ENCODE measurements around the gene MTHFD2.

Gene MTHFD2

DNA sequence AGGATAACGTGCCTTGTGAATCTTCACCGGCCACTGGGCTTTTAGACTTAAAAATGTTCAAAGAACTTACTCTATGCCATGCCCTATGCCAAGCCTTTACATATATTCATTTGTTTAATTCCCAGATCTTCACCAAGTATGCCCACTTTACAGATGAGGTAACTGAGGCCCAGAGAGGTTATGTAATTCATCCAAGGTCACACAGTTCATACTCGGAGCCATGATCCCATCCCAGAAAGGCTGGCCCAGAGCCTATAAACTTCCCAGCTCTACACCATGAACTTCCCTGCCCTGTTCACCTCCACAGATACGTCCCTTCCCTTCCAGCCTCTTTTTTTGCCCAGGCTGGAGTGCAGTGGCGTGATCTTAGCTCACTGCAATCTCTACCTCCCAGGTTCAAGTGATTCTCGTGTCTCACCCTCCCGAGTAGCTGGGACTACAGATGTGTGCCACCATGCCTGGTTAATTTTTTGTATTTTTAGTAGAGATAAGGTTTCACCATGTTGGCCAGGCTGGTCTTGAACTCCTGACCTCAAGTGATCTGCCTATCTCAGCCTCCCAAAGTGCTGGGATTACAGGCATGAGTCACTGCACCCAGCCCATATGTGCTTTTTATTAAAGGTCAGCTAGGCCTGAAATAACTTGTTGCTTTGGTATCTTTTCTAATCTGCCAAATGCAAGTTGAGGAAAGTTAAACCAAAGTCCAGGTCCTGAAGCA lies 44.1 kb downstream of the MTHFD2 start:
- H3K4ac ChIP-seq (ENCODE audit: low read length) = no peak overlapping the region
- no peak overlapping the region for H3K14ac ChIP-seq (ENCODE audit: low read length)
- H3K23ac ChIP-seq (ENCODE audit: low read depth, low read length, poor library complexity) = no peak overlapping the region
- H3K27me3 ChIP-seq (ENCODE audit: control insufficient read depth in 3 of 3, insufficient read depth in 3 of 3, low read depth in 1 of 3, low read length in 3 of 3) = peaks cover 0 to 5% (median 0%) of the 10 kb centered on the region in 3 experiments
- H3K36me3 ChIP-seq (replicated peaks in 1 of 2; ENCODE audit: control insufficient read depth in 2 of 2, insufficient read depth in 2 of 2, low read length in 2 of 2) = no peaks in the 10 kb centered on the region
- no peak overlapping the region for H4K8ac ChIP-seq (ENCODE audit: low read depth, low read length)
- H2AK5ac ChIP-seq (ENCODE audit: low read depth, low read length) = no peak overlapping the region
- no peak overlapping the region for H3K18ac ChIP-seq (ENCODE audit: low read length)
- no peak overlapping the region for H3K4me3 ChIP-seq (ENCODE audit: low read length in 2 of 2)
- H3K9me3 ChIP-seq (replicated peaks in 1 of 2; ENCODE audit: control insufficient read depth in 2 of 2, insufficient read depth in 1 of 2, low read depth in 1 of 2, low read length in 2 of 2) = peaks cover 0 to 1% of the 10 kb centered on the region in 2 donors
- H2BK12ac ChIP-seq (ENCODE audit: low read length) = no peak overlapping the region
- no peak overlapping the region for H3K9ac ChIP-seq (ENCODE audit: low read depth, low read length, poor library complexity)
- H3K4me1 ChIP-seq (ENCODE audit: control insufficient read depth in 2 of 2, insufficient read depth in 1 of 2, low read depth in 1 of 2, low read length in 2 of 2) = peaks cover 0 to 1% of the 10 kb centered on the region in 2 donors
- no peak overlapping the region for H2BK5ac ChIP-seq (ENCODE audit: low read length)
- DNase-seq (ENCODE audit: low spot score) = no peak
- WGBS, 2 donors (ENCODE audit: extremely low coverage in 2 of 2, insufficient read length in 2 of 2, insufficient replicate concordance in 1 of 2) = no CpG with 5 or more reads among the region's 7 CpGs
- H3K27ac ChIP-seq (replicated peaks; ENCODE audit: low read length) = no peak overlapping the region
- no peak overlapping the region for H2BK15ac ChIP-seq (ENCODE audit: low read length)
- H3K79me1 ChIP-seq (ENCODE audit: low read depth, low read length) = no peaks in the 10 kb centered on the region
- H2BK120ac ChIP-seq (ENCODE audit: low read depth, low read length) = no peak overlapping the region
- H4K91ac ChIP-seq (ENCODE audit: low read depth, low read length, poor library complexity) = no peak overlapping the region
- H2AFZ ChIP-seq (ENCODE audit: low read length) = no peak overlapping the region
- H3K4me2 ChIP-seq (ENCODE audit: insufficient read depth, low read length, poor library complexity, severe bottlenecking) = no peak overlapping the region

DNA sequence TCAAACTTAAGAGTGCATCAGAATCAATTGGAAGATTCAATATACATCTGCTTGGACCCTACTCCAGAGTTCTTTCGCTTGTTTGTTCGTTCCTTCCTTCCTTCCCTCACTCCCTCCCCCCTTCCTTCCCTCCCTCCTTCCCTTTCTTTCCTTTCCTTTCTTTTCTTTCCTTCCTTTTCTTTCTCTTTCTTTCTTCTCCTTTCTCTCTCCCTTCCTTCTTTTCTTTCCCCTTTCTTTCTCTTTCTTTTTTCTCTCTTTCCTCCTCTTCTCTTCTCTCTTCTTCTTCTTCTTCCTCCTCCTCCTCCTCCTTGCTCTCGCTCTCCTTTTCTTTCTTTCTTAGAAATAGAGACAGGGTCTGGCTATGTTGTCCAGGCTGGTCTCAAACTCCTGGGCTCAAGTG lies 45.9 kb downstream of the MTHFD2 start:
- Histone ChIP-seq H3K23ac (ENCODE audit: low read depth, low read length, poor library complexity) (no peak overlapping the region), H2BK15ac (ENCODE audit: low read length) (no peak overlapping the region), H2BK5ac (ENCODE audit: low read length) (no peak overlapping the region), H3K27me3 (ENCODE audit: control insufficient read depth in 3 of 3, insufficient read depth in 3 of 3, low read depth in 1 of 3, low read length in 3 of 3) (peaks cover 0 to 5% (median 2%) of the 10 kb centered on the region in 3 experiments), H3K36me3 (replicated peaks in 1 of 2; ENCODE audit: control insufficient read depth in 2 of 2, insufficient read depth in 2 of 2, low read length in 2 of 2) (no peaks in the 10 kb centered on the region), H3K18ac (ENCODE audit: low read length) (no peak overlapping the region), H3K79me1 (ENCODE audit: low read depth, low read length) (no peaks in the 10 kb centered on the region), H3K9ac (ENCODE audit: low read depth, low read length, poor library complexity) (no peak overlapping the region), H2AK5ac (ENCODE audit: low read depth, low read length) (no peak overlapping the region), H4K8ac (ENCODE audit: low read depth, low read length) (no peak overlapping the region), H2AFZ (ENCODE audit: low read length) (no peak overlapping the region), H4K91ac (ENCODE audit: low read depth, low read length, poor library complexity) (no peak overlapping the region), H3K14ac (ENCODE audit: low read length) (no peak overlapping the region), H3K4me3 (ENCODE audit: low read length in 2 of 2) (no peak overlapping the region), H3K4ac (ENCODE audit: low read length) (no peak overlapping the region), H2BK120ac (ENCODE audit: low read depth, low read length) (no peak overlapping the region), H2BK12ac (ENCODE audit: low read length) (no peak overlapping the region), H3K4me1 (ENCODE audit: control insufficient read depth in 2 of 2, insufficient read depth in 1 of 2, low read depth in 1 of 2, low read length in 2 of 2) (peaks cover 0 to 1% of the 10 kb centered on the region in 2 donors), H3K9me3 (replicated peaks in 1 of 2; ENCODE audit: control insufficient read depth in 2 of 2, insufficient read depth in 1 of 2, low read depth in 1 of 2, low read length in 2 of 2) (peaks cover 0 to 1% of the 10 kb centered on the region in 2 donors), H3K27ac (replicated peaks; ENCODE audit: low read length) (no peak overlapping the region), H3K4me2 (ENCODE audit: insufficient read depth, low read length, poor library complexity, severe bottlenecking) (no peak overlapping the region)
- no CpG with 5 or more reads among the region's 3 CpGs for WGBS, 2 donors (ENCODE audit: extremely low coverage in 2 of 2, insufficient read length in 2 of 2, insufficient replicate concordance in 1 of 2)
- no peak for DNase-seq (ENCODE audit: low spot score)

DNA sequence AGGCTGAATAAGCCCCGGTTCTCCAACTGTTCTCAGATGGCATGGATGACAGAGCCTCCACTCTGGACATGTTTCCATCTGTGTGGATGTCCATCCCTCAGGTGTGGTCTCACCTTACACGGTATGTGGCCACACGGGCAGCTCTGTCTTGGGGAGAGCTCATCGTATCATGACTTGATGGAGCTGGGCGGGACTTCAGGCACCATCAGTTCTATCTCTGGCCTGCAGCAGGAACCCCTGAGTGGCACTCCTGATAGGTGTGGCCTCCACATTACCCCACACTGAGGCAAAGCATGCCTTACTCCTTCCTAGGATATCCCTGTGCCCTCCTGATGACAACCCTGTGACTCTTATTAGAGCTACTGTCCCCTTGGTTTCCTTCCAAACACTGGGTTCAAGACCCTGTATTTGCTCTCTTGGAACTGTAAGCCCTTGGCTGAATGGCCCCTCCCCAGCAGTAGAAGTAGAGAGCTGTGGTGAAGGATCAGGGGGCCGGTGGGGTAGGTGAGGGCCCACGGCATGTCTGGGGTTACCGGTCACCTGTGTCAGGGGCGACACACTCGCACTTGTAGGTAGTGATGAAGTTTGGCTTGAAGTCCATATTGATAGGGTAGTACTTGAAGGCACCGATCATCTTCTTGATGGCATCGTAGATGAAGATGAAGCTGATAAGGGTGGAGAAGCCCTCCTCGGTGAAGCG lies 48.2 kb downstream of the MTHFD2 start:
- Histone ChIP-seq H3K23ac (ENCODE audit: low read depth, low read length, poor library complexity) (no peak overlapping the region), H3K27me3 (ENCODE audit: control insufficient read depth in 3 of 3, insufficient read depth in 3 of 3, low read depth in 1 of 3, low read length in 3 of 3) (peaks cover 0 to 9% (median 2%) of the 10 kb centered on the region in 3 experiments), H2AFZ (ENCODE audit: low read length) (no peak overlapping the region), H3K79me1 (ENCODE audit: low read depth, low read length) (no peaks in the 10 kb centered on the region), H3K9me3 (replicated peaks in 1 of 2; ENCODE audit: control insufficient read depth in 2 of 2, insufficient read depth in 1 of 2, low read depth in 1 of 2, low read length in 2 of 2) (peaks cover 0 to 1% of the 10 kb centered on the region in 2 donors), H3K27ac (replicated peaks; ENCODE audit: low read length) (no peak overlapping the region), H2BK5ac (ENCODE audit: low read length) (no peak overlapping the region), H2BK15ac (ENCODE audit: low read length) (no peak overlapping the region), H2BK12ac (ENCODE audit: low read length) (no peak overlapping the region), H3K4me2 (ENCODE audit: insufficient read depth, low read length, poor library complexity, severe bottlenecking) (no peak overlapping the region), H3K18ac (ENCODE audit: low read length) (no peak overlapping the region), H3K4ac (ENCODE audit: low read length) (no peak overlapping the region), H3K4me1 (ENCODE audit: control insufficient read depth in 2 of 2, insufficient read depth in 1 of 2, low read depth in 1 of 2, low read length in 2 of 2) (no peaks in the 10 kb centered on the region), H3K9ac (ENCODE audit: low read depth, low read length, poor library complexity) (no peak overlapping the region), H4K8ac (ENCODE audit: low read depth, low read length) (no peak overlapping the region), H2AK5ac (ENCODE audit: low read depth, low read length) (no peak overlapping the region), H2BK120ac (ENCODE audit: low read depth, low read length) (no peak overlapping the region), H3K4me3 (ENCODE audit: low read length in 2 of 2) (no peak overlapping the region), H4K91ac (ENCODE audit: low read depth, low read length, poor library complexity) (no peak overlapping the region), H3K36me3 (replicated peaks in 1 of 2; ENCODE audit: control insufficient read depth in 2 of 2, insufficient read depth in 2 of 2, low read length in 2 of 2) (no peaks in the 10 kb centered on the region), H3K14ac (ENCODE audit: low read length) (no peak overlapping the region)
- DNase-seq (ENCODE audit: low spot score) = no peak
- WGBS, 2 donors (ENCODE audit: extremely low coverage in 2 of 2, insufficient read length in 2 of 2, insufficient replicate concordance in 1 of 2) = no CpG with 5 or more reads among the region's 14 CpGs

DNA sequence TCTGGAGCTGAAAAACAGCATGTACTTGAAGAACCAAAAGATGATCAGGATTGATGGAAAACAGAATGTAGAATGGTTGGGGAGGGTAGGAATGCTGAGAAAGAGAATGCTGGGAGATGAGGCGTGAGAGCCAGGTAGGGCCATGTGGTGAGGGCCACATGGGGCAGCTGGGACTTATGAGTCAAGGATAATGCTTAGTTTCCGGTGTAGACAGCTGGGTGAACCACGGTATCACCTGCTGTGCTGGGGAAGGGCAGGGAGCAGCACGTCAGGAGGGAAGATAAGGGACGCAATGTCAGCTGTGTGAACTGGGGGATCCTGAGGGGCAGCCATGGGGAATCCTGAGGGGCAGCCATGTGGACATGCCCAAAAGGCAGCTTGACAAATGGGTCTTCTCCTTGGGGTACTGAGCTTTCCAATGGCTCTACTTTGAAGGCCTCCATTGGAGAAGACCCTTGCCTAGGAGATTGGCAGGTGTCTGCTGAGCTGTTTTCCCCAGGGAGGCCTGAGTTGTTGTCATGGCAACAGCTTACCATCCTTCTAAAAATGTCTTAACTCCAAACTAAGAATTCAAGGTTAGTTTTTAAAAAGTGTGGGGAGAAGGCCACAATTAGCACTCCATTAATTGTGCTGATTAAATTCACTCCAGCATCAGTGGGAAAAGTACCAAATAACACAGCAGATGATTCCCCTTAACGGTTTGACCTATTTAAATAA lies 51.1 kb downstream of the MTHFD2 start:
- Histone ChIP-seq H2BK120ac (ENCODE audit: low read depth, low read length) (no peak overlapping the region), H3K14ac (ENCODE audit: low read length) (no peak overlapping the region), H3K4me1 (ENCODE audit: control insufficient read depth in 2 of 2, insufficient read depth in 1 of 2, low read depth in 1 of 2, low read length in 2 of 2) (no peaks in the 10 kb centered on the region), H3K9ac (ENCODE audit: low read depth, low read length, poor library complexity) (no peak overlapping the region), H3K4me3 (ENCODE audit: low read length in 2 of 2) (no peak overlapping the region), H4K8ac (ENCODE audit: low read depth, low read length) (no peak overlapping the region), H3K27me3 (ENCODE audit: control insufficient read depth in 3 of 3, insufficient read depth in 3 of 3, low read depth in 1 of 3, low read length in 3 of 3) (peaks cover 0 to 4% (median 2%) of the 10 kb centered on the region in 3 experiments), H2BK15ac (ENCODE audit: low read length) (no peak overlapping the region), H4K91ac (ENCODE audit: low read depth, low read length, poor library complexity) (no peak overlapping the region), H2BK12ac (ENCODE audit: low read length) (no peak overlapping the region), H3K4ac (ENCODE audit: low read length) (no peak overlapping the region), H3K36me3 (replicated peaks in 1 of 2; ENCODE audit: control insufficient read depth in 2 of 2, insufficient read depth in 2 of 2, low read length in 2 of 2) (no peaks in the 10 kb centered on the region), H3K9me3 (replicated peaks in 1 of 2; ENCODE audit: control insufficient read depth in 2 of 2, insufficient read depth in 1 of 2, low read depth in 1 of 2, low read length in 2 of 2) (no peaks in the 10 kb centered on the region), H2AK5ac (ENCODE audit: low read depth, low read length) (no peak overlapping the region), H3K27ac (replicated peaks; ENCODE audit: low read length) (no peak overlapping the region), H3K18ac (ENCODE audit: low read length) (no peak overlapping the region), H2BK5ac (ENCODE audit: low read length) (no peak overlapping the region), H2AFZ (ENCODE audit: low read length) (no peak overlapping the region), H3K23ac (ENCODE audit: low read depth, low read length, poor library complexity) (no peak overlapping the region), H3K79me1 (ENCODE audit: low read depth, low read length) (no peaks in the 10 kb centered on the region), H3K4me2 (ENCODE audit: insufficient read depth, low read length, poor library complexity, severe bottlenecking) (no peak overlapping the region)
- WGBS, 2 donors (ENCODE audit: extremely low coverage in 2 of 2, insufficient read length in 2 of 2, insufficient replicate concordance in 1 of 2) = no CpG with 5 or more reads among the region's 6 CpGs
- no peak for DNase-seq (ENCODE audit: low spot score)
